K562 (cell line): ENCODE measurements around the gene TRMT44. TPM values are rescaled to one million over a fixed set of nuclear protein-coding genes. Genes with fewer than 3 reads are reported as not detected.

Experiments
- CREB1 ChIP-seq, 2 experiments: sonication (generic) in 1 of 2; formaldehyde crosslinking in 1 of 2; IDR thresholded peaks; 2 replicates each; pipeline versions ENCODE4 v1.6.1 to v1.8.0; 2012 to 2022; ENCODE audit warnings: inconsistent platforms in 1 of 2, mild to moderate bottlenecking in 1 of 2, missing genetic modification reagents in 1 of 2, moderate library complexity in 1 of 2
- CTBP1 ChIP-seq: fragments of 450-650 bp; IDR thresholded peaks from 2 replicates; pipeline ENCODE4 v1.6.1; 2016; ENCODE audit warnings: borderline replicate concordance
- HNRNPK ChIP-seq: fragments of 200-400 bp; formaldehyde crosslinking; IDR thresholded peaks from one replicate; pipeline ENCODE4 v1.6.1; 2018; ENCODE audit warnings: mild to moderate bottlenecking, low read depth, low read length; ENCODE audit not compliant: poor library complexity, severe bottlenecking
- ILF3 ChIP-seq: fragments of 450-650 bp; IDR thresholded peaks from 2 replicates; pipeline ENCODE4 v1.6.1; 2018; ENCODE audit warnings: antibody characterized with exemption, mild to moderate bottlenecking, moderate library complexity, borderline replicate concordance
- LEF1 ChIP-seq: fragments of 450-650 bp; IDR thresholded peaks from 2 replicates; pipeline ENCODE4 v1.6.1; 2016; ENCODE audit warnings: mild to moderate bottlenecking
- NELFE ChIP-seq: IDR thresholded peaks from 2 replicates; pipeline ENCODE4 v1.6.1; 2011; ENCODE audit warnings: mild to moderate bottlenecking; ENCODE audit not compliant: insufficient read depth, insufficient read length
- RAD51 ChIP-seq: fragments of 450-650 bp; IDR thresholded peaks from 2 replicates; pipeline ENCODE4 v1.7.1; 2016; ENCODE audit warnings: low read depth, mild to moderate bottlenecking, borderline replicate concordance
- RBM25 ChIP-seq: fragments of 200-400 bp; formaldehyde crosslinking; IDR thresholded peaks from 2 replicates; pipeline ENCODE4 v1.6.1; 2018; ENCODE audit warnings: low read length, low read depth, moderate library complexity; ENCODE audit not compliant: severe bottlenecking
- SAFB2 ChIP-seq: fragments of 200-400 bp; formaldehyde crosslinking; IDR thresholded peaks from 2 replicates; pipeline ENCODE4 v1.6.1; 2018; ENCODE audit warnings: borderline replicate concordance, low read length, low read depth, moderate library complexity; ENCODE audit not compliant: severe bottlenecking
- SIN3B ChIP-seq: fragments of 450-650 bp; IDR thresholded peaks from 2 replicates; pipeline ENCODE4 v1.6.1; 2017; ENCODE audit warnings: low read depth, mild to moderate bottlenecking, moderate library complexity
- ZFP1 ChIP-seq: fragments of 450-650 bp; formaldehyde crosslinking; IDR thresholded peaks from 2 replicates; pipeline ENCODE4 v1.4.0; 2020; ENCODE audit warnings: mild to moderate bottlenecking, mixed read lengths
- ZNF239 ChIP-seq: fragments of 250-450 bp; sonication (Bioruptor Pico); IDR thresholded peaks from 2 replicates; pipeline ENCODE4 v1.4.0; 2020; ENCODE audit warnings: mild to moderate bottlenecking
- ZNF263 ChIP-seq: sonication (generic); formaldehyde crosslinking; IDR thresholded peaks from 2 replicates; pipeline ENCODE4 v1.8.0; 2022; ENCODE audit warnings: mild to moderate bottlenecking, missing genetic modification reagents, borderline replicate concordance
- polyA plus RNA-seq, 8 experiments: library from polyadenylated mRNA; depleted of rRNA in 4 of 8; stranded (reverse) in 5 of 8; unstranded in 3 of 8; fragments of >200 nt; fragmentation: Nextera tagmentation in 2 of 8; fragmentation: Illumina TruSeq in 1 of 8; extraction: Ambion mirVana in 2 of 8; extraction: Trizol in 1 of 8; gene quantifications; 2 replicates each; pipeline versions ENCODE4 v1.2.1 to v1.2.3, GENCODE V29; 2011 to 2014; ENCODE audit warnings: inconsistent platforms in 1 of 8, missing spikeins in 1 of 8
- total RNA-seq, 7 experiments: library from RNA; depleted of rRNA in 6 of 7; stranded (reverse); fragments of >200 nt in 6 of 7; fragmentation: Illumina TruSeq in 2 of 7; extraction: Trizol in 2 of 7; gene quantifications; 2 replicates each; pipeline versions ENCODE4 v1.2.1 to v1.2.3, GENCODE V29; 2011 to 2021; ENCODE audit warnings: low replicate concordance in 1 of 7
- TF ChIP-seq, protein P1 (sequence below): sonication (generic); formaldehyde crosslinking; IDR thresholded peaks from 2 replicates; pipeline ENCODE4 v1.8.0; 2022; ENCODE audit warnings: missing genetic modification reagents, mild to moderate bottlenecking, moderate library complexity, borderline replicate concordance
- TF ChIP-seq, protein P2 (sequence below): fragments of 450-650 bp; IDR thresholded peaks from 2 replicates; pipeline ENCODE4 v1.7.0; 2016; ENCODE audit warnings: borderline replicate concordance
- TF ChIP-seq, protein P3 (sequence below): fragments of 450-650 bp; IDR thresholded peaks from 2 replicates; pipeline ENCODE4 v1.6.1; 2017; ENCODE audit warnings: antibody characterized with exemption
- TF ChIP-seq, protein P4 (sequence below): fragments of 450-650 bp; IDR thresholded peaks from 2 replicates; pipeline ENCODE4 v1.6.1; 2016; ENCODE audit warnings: antibody characterized with exemption
- TF ChIP-seq, protein P5 (sequence below): sonication (generic); formaldehyde crosslinking; IDR thresholded peaks from 2 replicates; pipeline ENCODE4 v1.8.1; 2023; ENCODE audit warnings: mild to moderate bottlenecking, missing genetic modification reagents

Gene TRMT44
- total and polyA plus RNA-seq, 9 of the 15 experiments (the other 6 are each of a cell fraction or from before 2014, with no cell fraction given) = 1.2 to 18.6 (median 10.0) TPM

DNA sequence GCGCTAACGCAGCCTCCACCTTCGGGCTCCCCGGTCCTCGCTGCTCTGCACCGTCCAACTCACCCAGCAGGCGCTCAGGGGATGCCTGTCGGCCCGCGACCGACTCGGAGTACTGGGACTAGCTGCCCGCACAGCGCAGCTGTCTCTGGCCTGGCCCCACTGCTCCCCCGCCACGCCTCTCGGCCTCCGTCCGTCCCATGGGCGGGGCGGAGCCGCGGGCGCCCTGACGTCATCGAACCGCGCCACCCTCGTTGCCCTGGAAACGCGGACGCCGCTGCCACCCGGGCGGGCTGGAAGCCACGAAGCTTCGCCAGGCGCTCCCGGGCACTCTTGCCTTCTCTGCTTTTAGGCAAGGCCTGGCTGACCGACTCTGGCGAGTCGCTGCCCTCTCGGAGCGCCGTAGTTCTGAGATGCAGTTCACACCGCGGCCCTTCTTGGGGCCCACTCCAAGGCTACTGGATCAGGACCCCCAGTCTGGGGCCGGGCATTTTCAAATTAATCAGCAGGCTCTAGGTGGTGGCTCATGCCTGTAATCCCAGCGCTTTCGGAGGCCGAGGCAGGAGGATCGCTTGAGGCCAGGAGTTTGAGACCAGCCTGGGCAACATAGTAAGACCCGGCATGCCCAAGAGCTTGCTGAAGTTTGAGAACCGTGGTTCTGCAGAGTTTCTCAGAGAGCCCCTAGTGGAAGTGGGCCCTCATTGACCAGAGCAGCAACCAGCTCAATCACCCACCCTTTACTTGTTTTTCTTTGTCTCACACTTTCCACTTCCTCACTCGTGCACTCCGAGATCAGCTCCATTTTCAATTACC lies 12.1 kb upstream of the TRMT44 start (continued):
- TF ChIP-seq, protein P1, sequence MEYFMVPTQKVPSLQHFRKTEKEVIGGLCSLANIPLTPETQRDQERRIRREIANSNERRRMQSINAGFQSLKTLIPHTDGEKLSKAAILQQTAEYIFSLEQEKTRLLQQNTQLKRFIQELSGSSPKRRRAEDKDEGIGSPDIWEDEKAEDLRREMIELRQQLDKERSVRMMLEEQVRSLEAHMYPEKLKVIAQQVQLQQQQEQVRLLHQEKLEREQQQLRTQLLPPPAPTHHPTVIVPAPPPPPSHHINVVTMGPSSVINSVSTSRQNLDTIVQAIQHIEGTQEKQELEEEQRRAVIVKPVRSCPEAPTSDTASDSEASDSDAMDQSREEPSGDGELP (CRISPR knock-in tag) = peak; percentile 97
- TF ChIP-seq SIN3B (peak; percentile 74), CREB1 (IDR thresholded peaks at IDR 0.05) (peak; percentile 96), CREB1 (CRISPR knock-in tag; IDR thresholded peaks at IDR 0.05) (peak; percentile 99), ZFP1 (CRISPR knock-in tag) (no peak), SAFB2 (no peak), RBM25 (no peak), HNRNPK (no peak), ZNF239 (CRISPR knock-in tag) (no peak), LEF1 (no peak), NELFE (no peak), RAD51 (no peak), CTBP1 (peak; percentile 45; the same call in 1 of the 2 replicates), ZNF263 (CRISPR knock-in tag) (no peak), ILF3 (no peak)
- TF ChIP-seq, protein P2, sequence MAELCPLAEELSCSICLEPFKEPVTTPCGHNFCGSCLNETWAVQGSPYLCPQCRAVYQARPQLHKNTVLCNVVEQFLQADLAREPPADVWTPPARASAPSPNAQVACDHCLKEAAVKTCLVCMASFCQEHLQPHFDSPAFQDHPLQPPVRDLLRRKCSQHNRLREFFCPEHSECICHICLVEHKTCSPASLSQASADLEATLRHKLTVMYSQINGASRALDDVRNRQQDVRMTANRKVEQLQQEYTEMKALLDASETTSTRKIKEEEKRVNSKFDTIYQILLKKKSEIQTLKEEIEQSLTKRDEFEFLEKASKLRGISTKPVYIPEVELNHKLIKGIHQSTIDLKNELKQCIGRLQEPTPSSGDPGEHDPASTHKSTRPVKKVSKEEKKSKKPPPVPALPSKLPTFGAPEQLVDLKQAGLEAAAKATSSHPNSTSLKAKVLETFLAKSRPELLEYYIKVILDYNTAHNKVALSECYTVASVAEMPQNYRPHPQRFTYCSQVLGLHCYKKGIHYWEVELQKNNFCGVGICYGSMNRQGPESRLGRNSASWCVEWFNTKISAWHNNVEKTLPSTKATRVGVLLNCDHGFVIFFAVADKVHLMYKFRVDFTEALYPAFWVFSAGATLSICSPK = no peak
- TF ChIP-seq, protein P3, sequence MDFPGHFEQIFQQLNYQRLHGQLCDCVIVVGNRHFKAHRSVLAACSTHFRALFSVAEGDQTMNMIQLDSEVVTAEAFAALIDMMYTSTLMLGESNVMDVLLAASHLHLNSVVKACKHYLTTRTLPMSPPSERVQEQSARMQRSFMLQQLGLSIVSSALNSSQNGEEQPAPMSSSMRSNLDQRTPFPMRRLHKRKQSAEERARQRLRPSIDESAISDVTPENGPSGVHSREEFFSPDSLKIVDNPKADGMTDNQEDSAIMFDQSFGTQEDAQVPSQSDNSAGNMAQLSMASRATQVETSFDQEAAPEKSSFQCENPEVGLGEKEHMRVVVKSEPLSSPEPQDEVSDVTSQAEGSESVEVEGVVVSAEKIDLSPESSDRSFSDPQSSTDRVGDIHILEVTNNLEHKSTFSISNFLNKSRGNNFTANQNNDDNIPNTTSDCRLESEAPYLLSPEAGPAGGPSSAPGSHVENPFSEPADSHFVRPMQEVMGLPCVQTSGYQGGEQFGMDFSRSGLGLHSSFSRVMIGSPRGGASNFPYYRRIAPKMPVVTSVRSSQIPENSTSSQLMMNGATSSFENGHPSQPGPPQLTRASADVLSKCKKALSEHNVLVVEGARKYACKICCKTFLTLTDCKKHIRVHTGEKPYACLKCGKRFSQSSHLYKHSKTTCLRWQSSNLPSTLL = no peak
- TF ChIP-seq, protein P4, sequence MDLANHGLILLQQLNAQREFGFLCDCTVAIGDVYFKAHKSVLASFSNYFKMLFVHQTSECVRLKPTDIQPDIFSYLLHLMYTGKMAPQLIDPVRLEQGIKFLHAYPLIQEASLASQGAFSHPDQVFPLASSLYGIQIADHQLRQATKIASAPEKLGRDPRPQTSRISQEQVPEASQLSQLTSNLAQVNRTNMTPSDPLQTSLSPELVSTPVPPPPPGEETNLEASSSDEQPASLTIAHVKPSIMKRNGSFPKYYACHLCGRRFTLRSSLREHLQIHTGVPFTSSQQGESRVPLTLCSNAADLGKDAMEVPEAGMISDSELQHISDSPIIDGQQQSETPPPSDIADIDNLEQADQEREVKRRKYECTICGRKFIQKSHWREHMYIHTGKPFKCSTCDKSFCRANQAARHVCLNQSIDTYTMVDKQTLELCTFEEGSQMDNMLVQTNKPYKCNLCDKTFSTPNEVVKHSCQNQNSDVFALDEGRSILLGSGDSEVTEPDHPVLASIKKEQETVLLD = no peak
- TF ChIP-seq, protein P5, sequence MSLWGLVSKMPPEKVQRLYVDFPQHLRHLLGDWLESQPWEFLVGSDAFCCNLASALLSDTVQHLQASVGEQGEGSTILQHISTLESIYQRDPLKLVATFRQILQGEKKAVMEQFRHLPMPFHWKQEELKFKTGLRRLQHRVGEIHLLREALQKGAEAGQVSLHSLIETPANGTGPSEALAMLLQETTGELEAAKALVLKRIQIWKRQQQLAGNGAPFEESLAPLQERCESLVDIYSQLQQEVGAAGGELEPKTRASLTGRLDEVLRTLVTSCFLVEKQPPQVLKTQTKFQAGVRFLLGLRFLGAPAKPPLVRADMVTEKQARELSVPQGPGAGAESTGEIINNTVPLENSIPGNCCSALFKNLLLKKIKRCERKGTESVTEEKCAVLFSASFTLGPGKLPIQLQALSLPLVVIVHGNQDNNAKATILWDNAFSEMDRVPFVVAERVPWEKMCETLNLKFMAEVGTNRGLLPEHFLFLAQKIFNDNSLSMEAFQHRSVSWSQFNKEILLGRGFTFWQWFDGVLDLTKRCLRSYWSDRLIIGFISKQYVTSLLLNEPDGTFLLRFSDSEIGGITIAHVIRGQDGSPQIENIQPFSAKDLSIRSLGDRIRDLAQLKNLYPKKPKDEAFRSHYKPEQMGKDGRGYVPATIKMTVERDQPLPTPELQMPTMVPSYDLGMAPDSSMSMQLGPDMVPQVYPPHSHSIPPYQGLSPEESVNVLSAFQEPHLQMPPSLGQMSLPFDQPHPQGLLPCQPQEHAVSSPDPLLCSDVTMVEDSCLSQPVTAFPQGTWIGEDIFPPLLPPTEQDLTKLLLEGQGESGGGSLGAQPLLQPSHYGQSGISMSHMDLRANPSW = peak; percentile 79; the same call in 1 of the 2 replicates
